Right lobe of liver (tissue), 6 donors: ENCODE data around the gene SARS1. TPM values are rescaled to one million over a fixed set of nuclear protein-coding genes. Genes with fewer than 3 reads are reported as not detected.

Source experiments
- ATAC-seq, 4 donors: fragments of 200-7000 bp; cut with Tn5 transposase; one replicate each; pipeline ENCODE4 v1.9.1; 2020; ENCODE audit warnings: mild to moderate bottlenecking in 4 of 4, moderate library complexity in 4 of 4
- DNase-seq, 3 donors: peaks; one replicate each; pipeline ENCODE4 v3.0.0-alpha.2; 2020
- H3K27ac ChIP-seq, 3 donors: fragments of 200-600 bp; one replicate each; pipeline ENCODE4 v1.8.0; 2022
- H3K27me3 ChIP-seq, 2 donors: fragments of 200-600 bp; one replicate each; pipeline ENCODE4 v1.8.0; 2022
- H3K36me3 ChIP-seq, 4 donors: fragments of 200-600 bp; sonication (generic) in 1 of 4; one replicate each; pipeline versions ENCODE4 v1.5.1 to v1.8.0; 2017 to 2022; ENCODE audit warnings: control low read depth in 1 of 4
- H3K4me1 ChIP-seq, 4 donors: fragments of 200-600 bp; sonication (generic) in 1 of 4; one replicate each; pipeline versions ENCODE4 v1.5.1 to v1.8.0; 2017 to 2022; ENCODE audit warnings: control low read depth in 1 of 4
- H3K4me3 ChIP-seq, 3 donors: fragments of 200-600 bp; one replicate each; pipeline ENCODE4 v1.8.0; 2022
- H3K9me3 ChIP-seq, 4 donors: fragments of 200-600 bp; sonication (generic) in 1 of 4; one replicate each; pipeline versions ENCODE4 v1.5.1 to v1.8.0; 2017 to 2022; ENCODE audit warnings: control low read depth in 1 of 4
- CTCF ChIP-seq, 4 donors: fragments of 200-600 bp in 3 of 4; fragments of 450-650 bp in 1 of 4; IDR thresholded peaks; one replicate each; pipeline versions ENCODE4 v1.5.1 to v1.8.0; 2016 to 2022; ENCODE audit warnings: antibody characterized with exemption in 4 of 4, mild to moderate bottlenecking in 2 of 4
- POLR2A ChIP-seq: fragments of 450-650 bp; IDR thresholded peaks from one replicate; pipeline ENCODE4 v1.6.1; 2017; ENCODE audit warnings: antibody characterized with exemption, mild to moderate bottlenecking
- WGBS: methylation state at CpG from one replicate; pipeline ENCODE4 v1.1.6; 2018; ENCODE audit warnings: low coverage, low lambda C conversion rate; ENCODE audit not compliant: insufficient coverage; ENCODE audit errors: missing lambda C conversion rate; 5-methylcytosine and 5-hydroxymethylcytosine counted together
- intact Hi-C, 2 donors: fragments of 100-400 bp; cut with DNase I; formaldehyde crosslinking; loops; one replicate each; pipeline versions ENCODE4 v1.11.2 to v1.14.1; 2022
- total RNA-seq, 6 experiments: library from RNA; depleted of rRNA in 2 of 6; stranded (reverse); fragments of >200 nt in 2 of 6; fragmentation: NEBNext Ultra II Directional in 3 of 6; extraction: Animal tissue kit (Norgen Biotek cat#: 25700) in 3 of 6; gene quantifications; one replicate each; pipeline versions ENCODE4 v1.1.0 to v1.2.4, GENCODE V29; 2016 to 2023
- donor health status: DM: no; HTN: yes; CAD: no.
- donor health status: DM: no; HTN: no; CAD: no.
- donor health status: DM: no; HTN: no; CAD: no.
- donor health status: DM: no; HTN: yes; CAD: no.
- donor health status: DM: no; HTN: yes; CAD: no.

SARS1 gene
- total RNA-seq, 6 experiments from 2014 or later, result 73.5 to 123 (median 91.6) TPM

GRCh38 chr1:109235137-109235536 is 21.4 kb downstream of the SARS1 start:
- Histone ChIP-seq H3K27me3 (no peaks in the 10 kb centered on the region), H3K27ac (no peak overlapping the region), H3K36me3 (peaks cover 10 to 87% (median 43%) of the 10 kb centered on the region in 4 donors), H3K4me1 (no peaks in the 10 kb centered on the region), H3K9me3 (no peaks in the 10 kb centered on the region), H3K4me3 (no peak overlapping the region)
- intact Hi-C loops, result no loop called here
- WGBS, result 89% methylated on average over 3 of the region's 7 CpGs
- DNase-seq (no peak), ATAC-seq (no peak)
- no peak for TF ChIP-seq POLR2A
- TF ChIP-seq CTCF (IDR thresholded peaks at IDR 0.05), result no peak

GRCh38 chr1:109237512-109237911 is 23.8 kb downstream of the SARS1 start:
- intact Hi-C loops, result no loop called here
- WGBS, result no CpG with 5 or more reads among the region's 3 CpGs
- Histone ChIP-seq H3K4me3 (no peak overlapping the region), H3K36me3 (peaks cover 5 to 63% (median 30%) of the 10 kb centered on the region in 4 donors), H3K27ac (no peak overlapping the region), H3K27me3 (no peaks in the 10 kb centered on the region), H3K4me1 (peaks cover 0 to 9% (median under 1%) of the 10 kb centered on the region in 4 donors), H3K9me3 (no peaks in the 10 kb centered on the region)
- ATAC-seq, result no peak
- no peak for DNase-seq
- no peak for TF ChIP-seq POLR2A
- TF ChIP-seq CTCF (IDR thresholded peaks at IDR 0.05), result no peak

DNA sequence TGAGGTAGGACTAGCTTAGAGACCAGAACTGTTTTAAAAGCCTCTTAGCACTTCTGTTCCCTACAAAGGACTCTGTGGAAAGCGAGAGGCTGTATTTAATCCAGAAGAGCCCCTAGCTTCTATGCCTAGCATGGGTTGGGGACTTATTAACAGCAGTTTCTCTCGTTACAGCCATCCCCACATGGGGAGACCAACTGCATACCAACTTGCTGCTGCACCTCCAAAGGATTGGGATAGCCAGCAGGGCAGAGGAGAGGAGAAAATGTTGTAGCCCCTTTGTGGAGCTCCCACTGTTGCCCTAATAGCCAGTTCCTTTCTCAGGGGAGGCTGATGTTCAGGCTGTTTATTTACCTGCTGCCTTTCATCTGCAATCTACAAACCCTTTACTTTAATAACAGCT is 24.7 kb downstream of the SARS1 start:
- TF ChIP-seq CTCF (IDR thresholded peaks at IDR 0.05), result no peak
- TF ChIP-seq POLR2A, result no peak
- no peak overlapping the region for H3K4me3 ChIP-seq
- ATAC-seq, result no peak
- H3K27me3 ChIP-seq, result no peaks in the 10 kb centered on the region
- peaks cover 5 to 54% (median 28%) of the 10 kb centered on the region in 4 donors for H3K36me3 ChIP-seq
- no peak for DNase-seq
- H3K27ac ChIP-seq, result no peak overlapping the region
- peaks cover 0 to 9% (median under 1%) of the 10 kb centered on the region in 4 donors for H3K4me1 ChIP-seq
- intact Hi-C loops, result no loop called here
- WGBS, result 100% methylated on average over 1 of the region's 2 CpGs
- no peaks in the 10 kb centered on the region for H3K9me3 ChIP-seq

DNA sequence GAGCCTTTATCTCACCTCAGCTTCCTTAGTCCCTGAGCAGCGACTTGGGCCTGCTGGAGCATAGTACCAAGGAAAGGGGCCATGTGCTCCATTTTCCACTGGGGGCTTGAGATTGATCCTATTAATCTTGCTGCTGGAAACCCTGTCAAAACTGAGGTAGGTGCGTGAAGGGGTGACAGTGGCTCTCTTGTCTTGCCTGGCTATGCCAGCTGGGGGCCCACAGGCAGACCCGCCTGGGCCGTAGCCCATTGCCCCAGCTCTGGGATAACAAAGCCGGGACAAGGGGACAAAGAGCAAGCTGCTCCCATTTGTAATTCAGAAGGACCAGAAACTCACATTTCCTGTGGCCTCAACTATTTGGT is 25.3 kb downstream of the SARS1 start:
- intact Hi-C loops, result no loop called here
- no peak for TF ChIP-seq POLR2A
- no peak for TF ChIP-seq CTCF (IDR thresholded peaks at IDR 0.05)
- WGBS, result 75% methylated on average over 2 of the region's 5 CpGs
- H3K4me3 ChIP-seq, result no peak overlapping the region
- no peaks in the 10 kb centered on the region for H3K27me3 ChIP-seq
- H3K36me3 ChIP-seq, result peaks cover 5 to 51% (median 28%) of the 10 kb centered on the region in 4 donors
- ATAC-seq (no peak), DNase-seq (no peak)
- H3K4me1 ChIP-seq, result peaks cover 0 to 9% (median under 1%) of the 10 kb centered on the region in 4 donors
- H3K27ac ChIP-seq, result no peak overlapping the region
- no peaks in the 10 kb centered on the region for H3K9me3 ChIP-seq
